ENCODE results near the gene RECK.

Gene RECK

DNA sequence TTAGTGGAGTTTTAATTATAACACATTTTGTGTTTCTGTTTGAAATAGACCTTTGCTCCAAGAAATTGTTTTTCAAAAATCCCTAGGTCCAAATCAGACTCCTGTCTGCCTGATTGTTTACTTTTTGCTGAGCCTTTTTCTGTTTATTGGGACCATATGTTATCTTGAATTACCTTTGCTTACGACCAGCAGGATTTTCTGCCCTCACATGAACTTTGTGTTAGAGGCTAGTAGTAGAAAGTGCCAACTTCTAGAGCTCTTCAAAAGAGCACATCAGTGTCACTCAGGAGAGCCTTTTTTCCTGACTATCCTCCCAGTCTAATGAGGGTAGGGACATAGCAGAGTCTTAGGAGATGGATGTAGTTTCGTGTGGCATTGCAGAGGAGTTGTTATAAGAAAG is 10.2 kb downstream of the RECK start:
- TF ChIP-seq, protein P1, sequence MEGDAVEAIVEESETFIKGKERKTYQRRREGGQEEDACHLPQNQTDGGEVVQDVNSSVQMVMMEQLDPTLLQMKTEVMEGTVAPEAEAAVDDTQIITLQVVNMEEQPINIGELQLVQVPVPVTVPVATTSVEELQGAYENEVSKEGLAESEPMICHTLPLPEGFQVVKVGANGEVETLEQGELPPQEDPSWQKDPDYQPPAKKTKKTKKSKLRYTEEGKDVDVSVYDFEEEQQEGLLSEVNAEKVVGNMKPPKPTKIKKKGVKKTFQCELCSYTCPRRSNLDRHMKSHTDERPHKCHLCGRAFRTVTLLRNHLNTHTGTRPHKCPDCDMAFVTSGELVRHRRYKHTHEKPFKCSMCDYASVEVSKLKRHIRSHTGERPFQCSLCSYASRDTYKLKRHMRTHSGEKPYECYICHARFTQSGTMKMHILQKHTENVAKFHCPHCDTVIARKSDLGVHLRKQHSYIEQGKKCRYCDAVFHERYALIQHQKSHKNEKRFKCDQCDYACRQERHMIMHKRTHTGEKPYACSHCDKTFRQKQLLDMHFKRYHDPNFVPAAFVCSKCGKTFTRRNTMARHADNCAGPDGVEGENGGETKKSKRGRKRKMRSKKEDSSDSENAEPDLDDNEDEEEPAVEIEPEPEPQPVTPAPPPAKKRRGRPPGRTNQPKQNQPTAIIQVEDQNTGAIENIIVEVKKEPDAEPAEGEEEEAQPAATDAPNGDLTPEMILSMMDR (conservative IDR thresholded peaks at IDR 0.05; ENCODE audit: low read depth, low read length), result no peak
- no peak for DNase-seq (ENCODE audit: low read depth)

DNA sequence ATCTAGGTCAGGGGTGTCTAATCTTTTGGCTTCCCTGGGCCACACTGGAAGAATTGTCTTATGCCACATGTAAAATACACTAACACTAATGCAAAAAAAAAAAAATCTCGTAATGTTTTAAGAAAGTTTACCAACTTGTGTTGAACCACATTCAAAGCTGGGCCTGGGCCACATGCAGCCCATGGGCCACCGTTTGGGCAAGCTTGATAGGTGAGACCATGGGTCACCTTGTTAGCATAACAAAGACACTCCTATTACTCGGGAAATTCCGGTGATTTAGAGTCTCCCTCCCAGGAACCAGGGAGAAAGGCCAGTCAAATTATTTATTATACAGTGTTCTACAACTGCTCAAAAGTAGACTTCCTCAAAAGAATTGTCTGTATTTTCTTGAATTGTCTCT is 12.7 kb downstream of the RECK start:
- DNase-seq (ENCODE audit: low read depth), result no peak
- TF ChIP-seq, protein P1 (conservative IDR thresholded peaks at IDR 0.05; ENCODE audit: low read depth, low read length), result no peak
- no peak overlapping the region for H3K4me3 ChIP-seq (ENCODE audit: low read length)

More for the DNA sequence above, 10.2 kb downstream of the RECK start:
- no peak overlapping the region for H3K4me3 ChIP-seq (ENCODE audit: low read length)

DNA sequence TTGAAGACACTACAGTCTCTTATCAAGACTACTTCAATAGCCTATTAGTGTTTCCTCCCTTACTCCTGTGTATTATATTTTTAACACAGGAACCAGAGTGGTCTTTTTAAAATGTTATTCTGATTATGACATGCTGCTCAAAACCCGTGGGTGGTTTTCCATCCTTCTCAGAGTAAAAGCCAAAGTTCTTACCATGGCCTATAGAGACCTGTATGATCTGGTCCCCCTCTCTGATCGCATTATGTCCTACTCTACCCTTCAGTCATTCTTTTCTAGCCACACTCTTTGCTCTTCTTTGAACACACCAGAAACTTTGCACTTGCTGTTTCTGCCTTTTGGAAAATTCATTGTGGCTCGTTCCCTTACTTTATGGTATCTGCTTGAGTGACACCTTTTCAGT is 13.8 kb downstream of the RECK start:
- TF ChIP-seq, protein P1 (conservative IDR thresholded peaks at IDR 0.05; ENCODE audit: low read depth, low read length), result no peak
- H3K4me3 ChIP-seq (ENCODE audit: low read length), result no peak overlapping the region
- no peak for DNase-seq (ENCODE audit: low read depth)

DNA sequence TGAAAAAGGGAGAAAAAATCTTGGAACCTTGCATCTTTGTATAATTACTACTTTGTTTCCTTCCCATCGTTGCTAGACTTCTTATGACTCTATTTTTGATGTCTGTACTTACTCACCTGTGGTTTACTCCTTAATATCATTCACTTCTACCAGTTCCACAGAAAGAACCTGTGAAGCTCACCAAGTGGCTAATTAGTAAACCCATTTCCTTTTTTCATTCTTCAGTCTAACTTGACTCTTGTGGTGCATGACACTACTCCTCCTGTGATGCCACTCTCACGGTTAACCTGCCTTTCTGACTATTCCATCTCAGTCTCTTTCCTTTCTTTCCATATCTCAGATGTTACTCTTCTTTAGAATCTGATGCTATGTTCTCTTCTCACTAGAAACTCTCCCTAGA is 14.6 kb downstream of the RECK start:
- TF ChIP-seq, protein P1 (conservative IDR thresholded peaks at IDR 0.05; ENCODE audit: low read depth, low read length), result no peak
- DNase-seq (ENCODE audit: low read depth), result no peak
- H3K4me3 ChIP-seq (ENCODE audit: low read length), result no peak overlapping the region

DNA sequence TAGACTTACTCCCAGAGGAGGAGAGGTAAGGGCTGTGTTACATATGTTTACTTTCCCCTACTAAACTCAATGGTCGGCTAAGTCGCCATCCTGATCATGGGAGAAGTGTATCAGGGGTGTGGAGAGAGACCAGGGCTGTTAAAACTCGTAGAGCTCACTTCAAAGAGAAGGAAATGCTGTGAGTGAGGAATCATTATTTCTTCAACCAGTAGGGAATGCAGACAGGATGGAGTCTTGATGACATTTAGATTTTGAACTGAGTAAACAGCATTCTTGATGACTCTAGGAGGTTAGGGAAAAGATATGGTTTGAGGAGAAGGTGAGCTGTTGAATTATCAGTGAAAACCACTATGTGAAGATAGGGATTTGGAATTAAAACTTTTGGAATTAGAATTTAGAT is 17.3 kb downstream of the RECK start:
- no peak for DNase-seq (ENCODE audit: low read depth)
- no peak overlapping the region for H3K4me3 ChIP-seq (ENCODE audit: low read length)
- TF ChIP-seq, protein P1 (conservative IDR thresholded peaks at IDR 0.05; ENCODE audit: low read depth, low read length), result no peak

DNA sequence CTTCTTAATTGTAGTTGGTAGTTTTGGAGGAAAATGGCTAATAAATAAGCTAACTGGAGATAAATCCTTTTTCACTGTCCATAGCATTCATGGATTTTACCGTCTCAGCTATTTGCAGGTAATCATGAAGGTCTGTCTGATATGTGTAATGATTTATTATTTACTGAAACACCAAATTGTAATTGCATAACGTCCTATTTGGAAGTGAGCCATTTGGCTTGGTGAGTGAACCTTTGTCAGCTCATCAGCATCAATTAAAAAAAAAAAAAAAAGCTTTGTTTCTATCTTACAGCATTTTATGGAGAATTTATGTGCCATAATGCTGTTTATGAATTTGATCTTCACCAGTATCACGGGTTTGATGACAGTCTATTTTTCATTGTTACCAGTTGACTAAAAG is 20.2 kb downstream of the RECK start:
- TF ChIP-seq, protein P1 (conservative IDR thresholded peaks at IDR 0.05; ENCODE audit: low read depth, low read length), result no peak
- DNase-seq (ENCODE audit: low read depth), result no peak
- H3K4me3 ChIP-seq (ENCODE audit: low read length), result no peak overlapping the region

DNA sequence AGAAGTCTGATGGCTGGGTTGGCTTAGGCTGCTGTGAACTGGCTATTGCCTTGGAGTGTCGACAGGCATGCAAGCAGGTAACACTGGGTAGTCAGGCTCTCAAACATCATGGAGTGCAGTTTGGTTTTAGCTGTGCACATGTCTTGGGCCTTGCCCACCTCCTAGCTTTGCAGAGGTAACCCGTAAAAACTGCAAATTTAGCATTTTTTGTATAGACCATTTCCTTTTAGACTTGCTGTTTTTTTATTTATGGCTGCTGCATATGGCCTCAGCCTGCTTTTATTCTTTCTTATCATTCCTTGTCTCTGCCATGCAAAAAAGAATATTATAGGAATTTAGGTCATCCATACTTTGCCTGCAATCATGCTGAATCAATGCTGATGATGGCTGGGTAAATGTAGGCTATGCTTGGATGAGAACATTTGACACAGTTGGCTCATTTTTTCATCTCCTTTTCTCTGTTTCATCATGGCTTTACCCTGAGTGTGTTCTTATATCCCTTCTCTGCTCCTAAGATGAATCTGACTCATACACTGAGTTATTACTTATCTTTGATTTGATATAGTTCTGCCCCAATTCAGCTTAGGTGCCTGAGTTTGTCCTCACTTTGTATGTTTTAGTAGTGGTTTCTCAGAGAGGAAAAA is 27.2 kb downstream of the RECK start:
- no peak overlapping the region for H3K4me3 ChIP-seq (ENCODE audit: low read length)
- DNase-seq (ENCODE audit: low read depth), result no peak
- TF ChIP-seq, protein P1 (conservative IDR thresholded peaks at IDR 0.05; ENCODE audit: low read depth, low read length), result no peak
